ENCODE measurements around the gene PLEKHG5. TPM values are rescaled to one million over a fixed set of nuclear protein-coding genes. Genes with fewer than 3 reads are reported as not detected.

PLEKHG5 gene
- total RNA-seq, 1 donor from 2014 or later, result 14.3 TPM

- DNase-seq, result no peak
Observed at GRCh38 chr1:6475381-6476133, 15.9 kb downstream of the PLEKHG5 start.

GRCh38 chr1:6474815-6475282 lies 16.6 kb downstream of the PLEKHG5 start:
- DNase-seq, result no peak

- no peak for DNase-seq
Observed at GRCh38 chr1:6473974-6474814, 17.3 kb downstream of the PLEKHG5 start.

DNA sequence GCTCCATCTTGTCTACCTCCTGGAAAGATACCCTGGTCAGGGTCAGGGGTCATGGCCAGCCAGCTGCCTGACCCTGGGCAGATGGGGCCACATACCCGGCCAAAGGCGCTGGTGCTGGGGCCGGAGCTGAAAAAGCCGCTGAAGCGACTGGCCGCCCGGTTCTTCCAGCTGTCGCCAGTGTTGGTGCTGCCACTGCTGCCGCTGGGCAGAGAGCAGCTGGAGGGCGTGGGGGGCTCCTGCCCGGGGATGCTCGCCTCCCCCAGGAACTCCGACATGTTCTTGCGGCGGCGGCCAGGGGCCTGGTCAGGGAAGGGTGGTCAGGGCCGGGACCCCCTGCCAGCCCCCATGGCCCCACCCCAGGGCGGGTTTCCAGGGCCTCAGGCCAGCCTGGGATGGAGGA lies 18.3 kb downstream of the PLEKHG5 start:
- no peak for DNase-seq

GRCh38 chr1:6472391-6472790 lies 19.1 kb downstream of the PLEKHG5 start:
- no peak for DNase-seq

DNA sequence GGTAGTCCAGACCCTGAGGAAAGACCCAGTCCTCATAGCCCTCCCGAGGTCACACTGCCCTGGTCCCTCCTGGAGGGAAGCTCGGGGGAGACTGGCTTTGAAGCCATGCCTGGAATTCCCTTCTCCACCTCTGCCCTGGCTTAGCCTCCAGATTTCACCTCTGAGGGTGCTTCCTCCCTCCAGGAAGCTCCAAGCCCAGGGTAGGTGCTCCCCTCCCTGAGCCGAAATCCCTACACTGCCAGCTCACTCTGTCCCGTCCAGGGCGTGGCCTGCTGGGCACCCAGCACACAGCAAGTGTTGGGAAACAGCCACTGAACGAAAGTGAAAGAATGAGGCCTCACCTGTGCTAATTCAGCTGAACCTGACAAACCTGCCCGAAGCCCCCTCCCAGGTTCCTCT lies 19.5 kb downstream of the PLEKHG5 start:
- DNase-seq, result no peak

GRCh38 chr1:6471086-6471969 lies 20.1 kb downstream of the PLEKHG5 start:
- no peak for DNase-seq

- no peak for DNase-seq
Observed at GRCh38 chr1:6470132-6471085, 21.1 kb downstream of the PLEKHG5 start.

DNA sequence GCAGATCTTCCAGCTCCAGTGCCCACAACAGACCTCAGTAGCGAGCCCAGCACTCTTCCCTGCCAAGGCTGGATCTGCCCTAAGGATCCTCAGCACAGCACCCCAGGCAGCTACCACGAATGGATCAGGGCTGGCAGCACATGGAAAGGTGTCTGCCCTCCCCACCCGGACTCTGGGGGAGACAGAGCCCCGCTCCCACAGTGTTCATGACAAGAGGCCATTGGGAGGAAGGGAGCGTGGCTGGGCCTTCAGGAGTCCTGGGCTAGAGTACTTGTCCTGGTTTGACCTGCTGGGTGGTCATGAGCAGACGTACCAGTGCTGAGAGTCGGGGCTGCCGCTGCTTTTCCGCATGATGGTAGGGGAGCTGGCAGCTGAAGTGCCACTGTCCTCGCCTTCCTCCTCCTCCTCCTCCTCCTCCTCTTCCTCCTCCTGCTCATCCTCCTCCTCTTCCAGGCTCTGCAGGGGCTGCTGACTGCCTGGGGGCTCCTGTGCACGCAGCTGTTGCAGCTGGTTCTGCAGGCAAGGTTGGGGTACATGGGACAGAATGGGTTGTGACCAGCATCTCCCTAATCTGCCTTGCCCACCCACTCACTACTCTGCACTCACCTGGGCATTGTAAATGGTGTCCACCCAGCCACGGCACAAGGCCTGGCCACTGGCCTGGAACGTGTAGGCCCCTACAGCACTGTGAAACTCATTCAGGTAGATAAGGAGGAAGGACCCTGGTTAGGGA lies 22.6 kb downstream of the PLEKHG5 start:
- no peak for DNase-seq

- DNase-seq, result no peak
Observed at GRCh38 chr1:6467744-6468688, 23.5 kb downstream of the PLEKHG5 start.

DNA sequence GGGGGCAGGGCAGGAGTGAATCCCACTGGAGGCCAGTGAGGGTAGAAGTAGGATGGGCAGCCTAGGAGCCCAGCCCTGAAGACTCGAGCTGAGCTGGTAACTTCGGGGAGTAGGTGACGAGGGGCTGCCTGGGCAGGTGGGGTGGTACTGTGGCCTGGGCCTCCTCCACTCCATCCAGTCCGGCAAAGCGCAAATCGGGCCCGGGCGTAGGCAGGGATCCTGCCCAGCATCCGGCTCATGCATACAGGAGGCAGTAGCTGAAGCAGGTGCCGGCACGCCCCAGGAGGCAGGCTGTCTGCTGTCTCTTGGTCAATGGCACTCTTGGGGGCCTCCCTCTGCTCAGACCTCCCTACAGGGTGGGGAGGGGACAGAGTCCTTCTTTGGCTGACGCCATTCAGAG lies 24.2 kb downstream of the PLEKHG5 start:
- no peak for DNase-seq

- DNase-seq, result no peak
Observed at GRCh38 chr1:6466751-6467150, 24.7 kb downstream of the PLEKHG5 start.

DNA sequence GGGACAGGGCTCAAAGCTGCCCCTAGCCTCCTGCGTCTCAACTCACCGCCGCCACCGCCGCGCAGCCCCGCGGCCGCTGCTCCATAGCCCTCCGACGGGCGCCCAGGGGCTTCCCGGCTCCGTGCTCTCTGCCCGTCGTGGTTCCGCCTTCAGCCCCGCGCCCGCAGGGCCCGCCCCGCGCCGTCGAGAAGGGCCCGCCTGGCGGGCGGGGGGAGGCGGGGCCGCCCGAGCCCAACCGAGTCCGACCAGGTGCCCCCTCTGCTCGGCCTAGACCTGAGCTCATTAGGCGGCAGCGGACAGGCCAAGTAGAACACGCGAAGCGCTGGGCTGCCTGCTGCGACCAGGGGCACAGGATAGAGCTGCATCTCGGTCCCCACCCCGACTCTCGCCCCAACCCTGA lies 25.4 kb downstream of the PLEKHG5 start, which contains the start of gene TNFRSF25:
Gene TNFRSF25, minus strand, starts transcription at position 151 of the 400 bp plus-strand sequence. Its CDS starts 66 bp downstream, at position 85.
- no peak for DNase-seq

DNA sequence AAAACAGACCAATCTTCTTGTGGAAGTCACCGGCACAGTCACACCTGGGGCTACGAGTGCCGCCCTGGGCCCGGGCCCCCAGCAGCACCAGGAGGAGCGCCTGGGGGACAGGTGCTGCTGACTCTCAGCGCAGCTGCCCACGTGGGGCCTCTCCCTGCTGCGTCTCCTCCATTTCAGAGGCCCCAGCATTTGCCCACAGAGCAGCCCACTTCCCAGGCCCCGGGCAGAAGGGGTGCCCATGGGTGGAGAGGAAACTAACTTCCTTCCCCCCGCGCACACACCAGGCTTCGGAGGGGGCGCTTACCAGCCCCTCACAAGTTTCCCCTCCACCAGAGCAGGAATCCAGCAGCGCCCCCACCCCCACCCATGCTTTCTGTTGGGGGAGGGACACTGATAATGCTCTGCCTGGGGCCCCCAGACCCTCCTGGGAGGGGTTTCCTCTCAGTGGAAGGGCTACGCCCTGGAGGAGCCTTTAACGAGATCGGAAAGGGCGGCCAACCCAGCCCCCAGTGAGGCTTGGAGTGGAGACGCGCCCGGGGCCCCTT lies 25.9 kb downstream of the PLEKHG5 start:
- DNase-seq, result no peak

GRCh38 chr1:6464915-6465314 lies 26.6 kb downstream of the PLEKHG5 start:
- no peak for DNase-seq

DNA sequence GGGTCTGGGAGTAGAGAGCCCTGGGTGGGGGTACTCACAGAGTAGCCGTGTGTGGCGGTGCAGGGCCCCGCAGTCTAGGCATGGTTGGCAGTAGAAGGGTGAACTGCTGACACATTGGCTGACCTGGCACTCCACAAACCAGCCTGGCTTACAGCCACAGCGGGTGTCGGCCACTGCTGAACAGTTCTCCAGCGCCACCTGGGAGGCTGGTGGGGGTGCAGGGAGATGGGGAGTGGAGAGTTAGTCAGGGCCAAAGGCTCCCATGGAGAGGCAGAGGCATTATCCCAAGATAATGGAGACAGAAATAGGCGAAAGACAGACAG lies 27.0 kb downstream of the PLEKHG5 start:
- no peak for DNase-seq

GRCh38 chr1:6463120-6463412 lies 28.4 kb downstream of the PLEKHG5 start:
- DNase-seq, result no peak

DNA sequence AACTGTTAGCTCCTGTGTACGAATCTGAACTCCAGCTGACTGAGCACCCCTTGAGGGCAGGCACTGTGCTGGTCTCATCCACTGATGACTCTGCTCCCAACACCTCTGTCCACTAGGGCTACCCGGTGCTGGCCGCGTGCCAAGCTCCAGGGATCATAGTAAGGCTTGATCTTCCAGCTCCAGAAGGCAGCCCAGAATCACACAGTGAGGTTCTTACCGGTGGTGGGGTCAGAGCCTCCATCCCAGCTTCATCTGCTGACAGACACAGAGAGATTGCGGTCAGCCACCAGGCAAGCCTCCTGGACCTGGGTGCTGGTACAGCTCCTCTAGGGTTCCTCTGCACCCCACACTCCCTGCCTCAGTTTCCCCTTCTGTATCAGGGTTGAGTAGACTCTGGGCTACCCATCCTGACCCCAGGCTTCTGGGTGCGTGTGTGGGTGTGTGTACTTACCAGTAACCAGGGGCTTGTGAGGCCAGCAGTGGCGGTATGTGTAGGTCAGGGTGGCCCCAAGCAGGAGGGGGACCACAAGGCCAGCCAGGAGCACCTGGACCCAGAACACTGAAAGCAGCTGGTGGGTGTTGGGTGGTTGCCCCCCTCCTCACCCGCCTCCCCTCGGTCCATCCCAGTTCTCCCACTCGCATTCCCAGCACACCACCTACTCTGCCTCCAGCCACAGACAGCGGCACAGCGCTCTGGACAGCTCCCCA lies 28.9 kb downstream of the PLEKHG5 start:
- DNase-seq, result no peak
